ENCODE data around the gene MSI2.

- no peak for TF ChIP-seq CTCF (IDR thresholded peaks at IDR 0.05; ENCODE audit: low read length)
- TF ChIP-seq EZH2 (IDR thresholded peaks at IDR 0.05; ENCODE audit: borderline replicate concordance, low read length): no peak
Measured at GRCh38 chr17:57442914-57443571, 186.7 kb downstream of the MSI2 start.
